HEK293T (cell line): Measurements from ENCODE around the gene OXER1.

ENCODE experiments used
- BHLHE40 ChIP-seq: fragments of 450-650 bp; IDR thresholded peaks from 2 replicates; pipeline ENCODE4 v1.6.1; 2016; ENCODE audit warnings: mild to moderate bottlenecking, moderate library complexity, borderline replicate concordance
- ELF4 ChIP-seq: fragments of 450-650 bp; IDR thresholded peaks from 2 replicates; pipeline ENCODE4 v1.6.1; 2017; ENCODE audit warnings: antibody characterized with exemption
- FOXA1 ChIP-seq: fragments of 450-650 bp; IDR thresholded peaks from 2 replicates; pipeline ENCODE4 v1.6.1; 2016; ENCODE audit warnings: mild to moderate bottlenecking
- FOXK2 ChIP-seq: fragments of 450-650 bp; IDR thresholded peaks from 2 replicates; pipeline ENCODE4 v1.6.1; 2016; ENCODE audit warnings: mild to moderate bottlenecking
- FOXM1 ChIP-seq: fragments of 450-650 bp; IDR thresholded peaks from 2 replicates; pipeline ENCODE4 v1.6.1; 2017; ENCODE audit warnings: mild to moderate bottlenecking, borderline replicate concordance
- HDGF ChIP-seq: fragments of 450-650 bp; IDR thresholded peaks from 2 replicates; pipeline ENCODE4 v1.6.1; 2017; ENCODE audit warnings: antibody characterized with exemption, borderline replicate concordance
- L3MBTL2 ChIP-seq: fragments of 450-650 bp; conservative IDR thresholded peaks from 2 replicates; pipeline ENCODE4 v1.6.1; 2016; ENCODE audit warnings: mild to moderate bottlenecking
- NFRKB ChIP-seq: fragments of 450-650 bp; IDR thresholded peaks from 2 replicates; pipeline ENCODE4 v1.6.1; 2016; ENCODE audit warnings: mild to moderate bottlenecking, moderate library complexity
- SP1 ChIP-seq: fragments of 450-650 bp; IDR thresholded peaks from 2 replicates; pipeline ENCODE4 v1.6.1; 2017
- SUZ12 ChIP-seq: fragments of 450-650 bp; IDR thresholded peaks from 2 replicates; pipeline ENCODE4 v1.6.1; 2016; ENCODE audit warnings: mild to moderate bottlenecking
- TARDBP ChIP-seq: fragments of 450-650 bp; IDR thresholded peaks from 2 replicates; pipeline ENCODE4 v1.6.1; 2016

DNA sequence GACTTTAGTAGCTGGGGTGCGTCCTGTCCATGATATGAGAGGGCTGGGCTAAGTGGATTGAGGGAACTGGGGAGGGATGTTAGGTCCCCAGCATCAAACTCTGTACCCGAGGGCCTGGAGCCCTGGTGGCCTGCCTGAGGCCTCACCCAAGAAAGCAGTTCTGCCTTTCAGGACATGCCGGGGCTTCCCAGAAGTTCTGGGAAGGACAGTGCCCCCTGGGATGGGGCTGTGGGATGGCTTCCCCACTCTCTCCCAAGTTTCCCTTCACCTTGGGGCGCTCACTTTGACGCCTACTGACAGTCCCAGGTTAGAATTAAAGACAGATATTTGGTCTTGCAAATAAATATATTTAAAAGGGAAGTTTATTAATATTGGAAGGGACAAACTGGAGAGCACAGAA, 1.8 kb downstream of the OXER1 start:
- TF ChIP-seq FOXK2 (no peak), ELF4 (no peak), SP1 (no peak), FOXA1 (no peak), SUZ12 (no peak), HDGF (no peak), BHLHE40 (no peak), L3MBTL2 (no peak), FOXM1 (no peak), TARDBP (no peak), NFRKB (no peak)
